ENCODE measurements around the gene SPAG16.
"Not testable (repeated sequence)": the region's sequence is repeated elsewhere in the genome, so short reads cannot be mapped to it uniquely, and the experiment has no call there.

SPAG16 gene

GRCh38 chr2:213995400-213996105 is 711.3 kb downstream of the SPAG16 start:
- no peak for DNase-seq (ENCODE audit: low spot score)

GRCh38 chr2:213998976-213999375 is 714.7 kb downstream of the SPAG16 start:
- DNase-seq (ENCODE audit: low spot score) = not testable (repeated sequence)

GRCh38 chr2:214004463-214004862 is 720.2 kb downstream of the SPAG16 start:
- no peak for DNase-seq (ENCODE audit: low spot score)

- DNase-seq (ENCODE audit: low spot score) = no peak
Observed at GRCh38 chr2:214005337-214005736, 721.1 kb downstream of the SPAG16 start.

GRCh38 chr2:214006601-214007000 is 722.3 kb downstream of the SPAG16 start:
- DNase-seq (ENCODE audit: low spot score) = no peak

- DNase-seq (ENCODE audit: low spot score) = no peak
Observed at GRCh38 chr2:214011676-214012075, 727.4 kb downstream of the SPAG16 start.

GRCh38 chr2:214014551-214015220 is 730.4 kb downstream of the SPAG16 start:
- DNase-seq (ENCODE audit: low spot score) = no peak

- no peak for DNase-seq (ENCODE audit: low spot score)
Observed at GRCh38 chr2:214019229-214019972, 735.1 kb downstream of the SPAG16 start.

GRCh38 chr2:214019973-214020345 is 735.7 kb downstream of the SPAG16 start:
- DNase-seq (ENCODE audit: low spot score) = no peak

GRCh38 chr2:214029190-214029589 is 744.9 kb downstream of the SPAG16 start:
- no peak for DNase-seq (ENCODE audit: low spot score)

- no peak for DNase-seq (ENCODE audit: low spot score)
Observed at GRCh38 chr2:214031566-214031965, 747.3 kb downstream of the SPAG16 start.

- DNase-seq (ENCODE audit: low spot score) = no peak
Observed at GRCh38 chr2:214034417-214034816, 750.2 kb downstream of the SPAG16 start.

GRCh38 chr2:214035091-214035852 is 751.0 kb downstream of the SPAG16 start:
- no peak for DNase-seq (ENCODE audit: low spot score)

- no peak for DNase-seq (ENCODE audit: low spot score)
Observed at GRCh38 chr2:214035921-214036320, 751.7 kb downstream of the SPAG16 start.

GRCh38 chr2:214038186-214038585 is 753.9 kb downstream of the SPAG16 start:
- DNase-seq (ENCODE audit: low spot score) = no peak

- DNase-seq (ENCODE audit: low spot score) = no peak
Observed at GRCh38 chr2:214050731-214051130, 766.5 kb downstream of the SPAG16 start.

- no peak for DNase-seq (ENCODE audit: low spot score)
Observed at GRCh38 chr2:214051585-214051984, 767.3 kb downstream of the SPAG16 start.

- no peak for DNase-seq (ENCODE audit: low spot score)
Observed at GRCh38 chr2:214052235-214052634, 768.0 kb downstream of the SPAG16 start.

GRCh38 chr2:214057986-214058385 is 773.7 kb downstream of the SPAG16 start:
- no peak for DNase-seq (ENCODE audit: low spot score)

- not testable (repeated sequence) for DNase-seq (ENCODE audit: low spot score)
Observed at GRCh38 chr2:214062279-214062678, 778.0 kb downstream of the SPAG16 start.

- DNase-seq (ENCODE audit: low spot score) = peak; percentile 60
Observed at GRCh38 chr2:214064471-214064870, 780.2 kb downstream of the SPAG16 start.

- DNase-seq (ENCODE audit: low spot score) = no peak
Observed at GRCh38 chr2:214066862-214067261, 782.6 kb downstream of the SPAG16 start.

Measured in SK-N-DZ (cell line).